Measurements from ENCODE around the gene DDX49.

GRCh38 chr19:18894254-18895037 lies 25.1 kb upstream of the DDX49 start:
- no peak for TF ChIP-seq EZH2 (IDR thresholded peaks at IDR 0.05; ENCODE audit: insufficient read depth, poor library complexity, severe bottlenecking)
- no peak for TF ChIP-seq EZH2phosphoT487 (IDR thresholded peaks at IDR 0.05; ENCODE audit: insufficient read depth, low read depth)

All from GM23248 (cell line).